NT2/D1 (cell line): ENCODE data around the gene BIRC2.

Source experiments
- SUZ12 ChIP-seq: IDR thresholded peaks from 2 replicates; pipeline ENCODE4 v1.6.1; 2011; ENCODE audit not compliant: insufficient read length, insufficient read depth; ENCODE audit errors: extremely low read depth
- YY1 ChIP-seq: IDR thresholded peaks from 2 replicates; pipeline ENCODE4 v1.6.1; 2011; ENCODE audit not compliant: insufficient read length, insufficient read depth
- ZNF274 ChIP-seq: IDR thresholded peaks from 2 replicates; pipeline ENCODE4 v1.6.1; 2011; ENCODE audit warnings: mild to moderate bottlenecking, low read depth, low read length

GRCh38 chr11:102382384-102382783 is 35.4 kb downstream of the BIRC2 start:
- TF ChIP-seq ZNF274, result no peak
- no peak for TF ChIP-seq YY1
- TF ChIP-seq SUZ12, result no peak
